Amygdala (tissue), 56 donors: ENCODE data around the gene FAM114A2.
"Not testable (repeated sequence)": the region's sequence is repeated elsewhere in the genome, so short reads cannot be mapped to it uniquely, and the experiment has no call there.

Experiments
- DNase-seq, 56 donors: peaks; one replicate each; lab custom pipeline; 2025; lab: John Stamatoyannopoulos, UW

Gene FAM114A2

DNA sequence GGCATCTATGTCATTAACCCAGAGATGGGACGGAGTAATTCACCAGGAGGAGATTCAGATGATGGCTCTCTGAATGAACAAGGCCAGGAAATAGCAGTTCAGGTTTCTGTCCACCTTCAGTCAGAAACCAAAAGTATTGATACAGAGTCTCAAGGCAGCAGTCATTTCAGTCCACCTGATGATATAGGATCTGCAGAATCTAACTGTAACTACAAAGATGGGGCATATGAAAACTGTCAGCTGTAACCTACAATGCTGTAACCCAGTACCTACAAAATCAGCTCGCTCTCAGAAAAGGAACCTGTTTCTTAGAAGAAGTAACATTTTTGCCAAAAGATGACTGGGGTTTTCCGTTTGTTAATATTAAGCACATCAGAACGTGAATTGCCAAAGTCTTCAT, 14.8 kb upstream of the FAM114A2 start:
- no peak for DNase-seq

DNA sequence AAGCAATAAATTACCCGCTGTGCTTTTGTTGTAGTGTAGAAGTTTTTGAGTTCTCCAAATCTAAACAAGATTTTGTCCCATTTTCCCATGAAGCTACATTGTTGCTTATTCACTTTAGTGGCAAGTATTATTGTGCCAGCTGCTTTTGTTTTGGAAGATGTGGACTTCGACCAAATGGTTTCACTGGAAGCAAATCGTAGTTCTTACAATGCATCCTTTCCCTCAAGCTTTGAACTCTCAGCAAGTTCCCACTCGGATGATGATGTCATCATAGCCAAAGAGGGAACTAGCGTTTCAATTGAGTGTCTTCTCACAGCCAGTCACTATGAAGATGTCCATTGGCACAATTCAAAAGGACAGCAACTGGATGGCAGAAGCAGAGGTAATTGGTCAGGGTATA, 10.9 kb upstream of the FAM114A2 start:
- peak in 9 of 56 donors; percentile 2 to 33 (median 8) for DNase-seq

DNA sequence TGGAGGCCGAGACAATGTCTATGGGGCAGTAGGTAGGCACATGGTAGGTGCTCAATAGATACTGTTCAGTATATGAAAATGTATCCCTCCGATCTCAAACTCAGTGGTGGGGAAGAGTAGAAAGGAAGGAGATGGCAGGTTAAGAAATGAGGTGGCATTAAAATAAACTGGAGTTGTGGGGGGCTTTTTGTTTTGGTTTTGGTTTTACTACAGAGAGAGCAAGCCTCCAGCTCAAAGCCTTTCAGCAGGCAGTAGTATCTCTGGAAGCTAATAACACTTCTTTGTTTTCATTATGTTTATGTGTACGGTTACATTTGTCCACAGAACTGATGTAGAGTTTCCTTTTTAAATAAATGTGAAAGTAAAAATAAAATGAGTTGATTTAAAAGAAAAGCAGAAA, 8.6 kb upstream of the FAM114A2 start:
- DNase-seq: no peak

DNA sequence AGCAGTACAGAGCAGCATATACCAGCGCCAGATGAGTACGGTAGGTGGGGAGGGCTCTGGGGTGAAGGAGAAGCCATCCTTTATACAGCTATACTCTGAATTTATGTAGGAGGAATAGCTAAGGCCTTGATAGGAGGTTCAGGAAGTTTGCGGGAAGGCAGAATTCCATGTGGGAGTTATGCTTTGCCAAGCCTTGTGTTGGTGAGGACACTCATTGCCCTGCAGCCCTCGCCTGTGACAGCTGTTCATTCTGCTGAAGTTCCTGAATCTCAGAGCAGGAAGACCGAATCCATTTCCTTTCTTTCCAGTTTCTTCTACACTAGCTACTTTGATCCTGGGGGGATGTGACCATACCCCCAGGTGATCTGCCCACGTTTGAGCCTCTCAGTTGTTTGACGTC, 7.8 kb upstream of the FAM114A2 start:
- no peak for DNase-seq

DNA sequence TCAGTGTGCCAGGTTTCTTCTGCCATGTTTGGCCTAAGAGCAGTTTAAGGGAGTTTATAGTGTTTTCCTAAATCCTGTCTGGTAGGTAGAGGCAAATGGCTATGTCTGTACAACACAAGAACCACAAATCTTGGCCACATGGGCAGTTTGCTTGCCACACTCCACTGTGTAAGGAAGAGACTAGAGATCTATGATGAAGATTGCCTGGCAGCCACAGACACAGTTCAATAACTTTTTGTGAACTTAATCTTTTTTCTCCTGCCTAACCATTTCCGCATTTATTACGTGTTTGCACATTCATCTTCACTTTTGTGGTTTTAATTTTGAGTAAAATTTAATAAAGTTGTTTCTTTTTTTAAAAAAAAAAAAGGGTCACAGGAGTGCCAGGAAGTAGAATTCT, 5.9 kb upstream of the FAM114A2 start:
- no peak for DNase-seq

DNA sequence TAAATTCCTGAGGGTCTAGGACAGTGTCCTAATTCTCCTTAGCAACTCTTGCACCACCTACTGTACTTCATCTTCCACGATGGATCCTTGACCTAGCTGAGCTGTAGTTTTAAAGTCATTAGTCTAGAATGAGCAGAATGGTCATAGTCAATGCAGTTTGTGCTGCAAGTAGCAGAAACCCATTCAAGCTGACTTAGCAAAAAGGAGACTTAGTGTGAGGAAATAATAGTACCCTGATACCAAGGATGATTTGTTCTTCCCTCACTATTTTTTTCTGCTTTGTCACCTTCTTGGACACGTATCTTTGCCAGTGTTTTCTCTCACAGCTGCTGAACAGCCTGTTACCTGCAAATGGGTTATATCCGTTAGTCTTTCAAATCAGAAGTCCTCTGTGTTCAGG, 5.4 kb upstream of the FAM114A2 start:
- no peak for DNase-seq

DNA sequence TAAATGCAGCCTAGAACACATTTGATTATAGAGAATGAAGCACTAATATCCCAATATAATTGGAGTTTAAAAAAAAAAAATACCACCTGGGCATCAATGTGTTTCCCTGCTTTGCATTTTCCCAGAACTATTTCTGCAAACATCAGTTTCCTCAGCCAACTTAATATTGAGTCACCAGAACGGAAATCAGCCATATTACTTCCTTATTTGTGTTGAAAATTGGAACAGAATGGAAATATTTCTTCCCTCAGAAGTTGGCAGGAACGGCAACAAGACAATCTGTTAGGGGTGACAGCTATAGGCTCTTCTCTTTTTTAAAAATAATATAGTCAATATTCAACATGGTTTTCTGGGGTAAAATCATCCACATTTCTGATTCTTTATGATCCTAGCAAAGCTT, 4.1 kb upstream of the FAM114A2 start:
- no peak for DNase-seq

DNA sequence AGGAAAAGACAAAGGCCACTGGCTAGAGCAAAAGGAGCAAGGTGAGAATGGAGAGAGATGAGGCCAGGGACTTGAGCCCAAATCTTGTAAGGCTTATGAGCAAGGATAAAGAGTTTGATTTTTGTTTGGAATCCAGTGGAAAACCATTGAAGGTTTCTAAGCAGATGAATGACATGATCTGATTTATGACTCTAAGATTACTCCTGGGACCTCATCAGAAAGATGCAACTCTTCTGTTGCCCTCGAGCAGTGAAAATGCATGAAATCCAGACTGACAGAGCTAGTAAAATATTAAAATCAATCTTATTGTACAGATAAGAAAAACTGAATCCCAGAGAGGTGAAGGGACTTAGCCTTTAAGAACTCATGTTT, 734 bp upstream of the FAM114A2 start:
- DNase-seq: no peak

DNA sequence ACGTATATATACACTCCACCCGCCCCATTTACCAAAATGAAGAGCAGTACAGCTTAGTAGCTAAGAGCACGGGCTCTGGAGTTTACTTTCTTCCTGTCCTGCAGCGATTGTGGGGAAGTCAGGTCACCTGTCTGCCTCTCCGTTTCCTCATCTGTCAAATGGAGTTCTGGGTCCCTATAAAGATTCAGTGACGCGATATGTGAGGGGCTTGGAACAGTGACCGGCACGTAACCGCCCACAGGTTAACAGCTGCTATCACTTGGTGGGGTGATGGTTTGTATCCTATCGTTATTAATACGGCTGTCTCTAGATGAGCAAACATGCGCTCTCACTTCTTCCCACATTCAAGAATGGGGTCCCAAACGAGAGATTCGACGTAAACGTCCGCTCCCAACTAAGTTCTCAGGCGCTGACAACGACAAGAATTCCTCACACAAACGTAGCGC, 426 bp downstream of the FAM114A2 start:
- DNase-seq: peak in 3 of 56 donors; percentile 26 to 47 (median 46)

DNA sequence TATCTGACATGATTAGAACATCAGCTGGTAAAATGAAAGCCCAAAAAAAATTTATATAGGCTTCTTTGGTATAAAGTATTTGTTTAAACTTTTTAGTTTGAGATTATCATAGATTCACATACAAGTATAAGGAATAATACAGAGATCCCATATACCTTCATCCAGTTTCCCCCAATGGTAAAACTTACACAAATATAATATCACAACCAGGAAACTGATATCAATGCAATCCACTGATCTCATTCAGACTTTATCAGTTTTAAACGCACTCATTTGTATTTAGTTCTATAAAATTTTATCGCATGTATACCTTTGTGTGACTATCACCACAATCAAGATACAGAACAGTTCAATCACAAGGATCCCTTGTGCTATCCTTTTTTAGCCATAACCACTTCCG, 3.8 kb downstream of the FAM114A2 start:
- DNase-seq: no peak

DNA sequence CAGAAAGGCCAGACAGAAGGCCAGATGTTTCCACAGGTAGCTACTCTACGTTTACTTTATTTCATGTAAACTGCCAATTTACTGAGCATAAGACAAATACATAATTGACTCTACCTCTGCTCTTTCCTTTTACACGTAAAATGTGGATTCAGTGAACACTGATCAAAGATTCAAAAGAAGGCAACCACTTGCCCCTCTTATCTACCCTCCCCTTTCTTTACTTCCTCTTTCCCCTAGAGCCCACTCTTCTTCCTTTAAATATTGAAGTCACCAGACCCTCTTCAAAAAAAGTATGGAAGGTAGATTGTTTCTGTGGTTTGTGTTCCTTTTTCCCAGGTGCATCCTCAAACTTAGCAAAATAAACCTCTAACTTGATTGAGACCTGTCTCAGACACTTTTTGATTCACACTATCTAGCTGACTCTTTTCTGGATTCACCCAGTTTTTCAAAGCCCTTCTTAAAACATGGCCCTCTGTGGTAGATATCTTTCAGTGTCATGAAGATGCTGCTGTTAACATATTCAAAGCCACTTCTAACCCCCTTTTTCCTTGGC, 6.7 kb downstream of the FAM114A2 start:
- no peak for DNase-seq

DNA sequence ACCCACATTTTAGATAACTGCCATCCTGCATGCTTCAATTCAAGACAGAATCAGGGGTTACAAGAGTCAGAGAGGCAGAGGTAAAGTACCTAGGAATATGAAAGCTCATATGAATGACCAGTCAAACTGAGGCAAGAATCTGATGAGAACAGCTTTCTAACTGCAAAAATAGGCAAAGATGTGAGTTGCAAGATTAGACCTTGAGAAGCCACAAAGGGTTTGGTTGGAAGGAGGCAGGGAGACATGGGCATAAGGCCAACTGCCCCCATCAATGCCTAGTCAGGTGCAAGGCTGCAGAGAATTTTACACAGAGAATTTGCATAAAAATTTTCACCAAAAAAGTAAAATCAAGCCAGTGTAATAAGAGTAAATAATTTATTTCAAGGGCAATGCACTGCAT, 12.8 kb downstream of the FAM114A2 start:
- DNase-seq: no peak

DNA sequence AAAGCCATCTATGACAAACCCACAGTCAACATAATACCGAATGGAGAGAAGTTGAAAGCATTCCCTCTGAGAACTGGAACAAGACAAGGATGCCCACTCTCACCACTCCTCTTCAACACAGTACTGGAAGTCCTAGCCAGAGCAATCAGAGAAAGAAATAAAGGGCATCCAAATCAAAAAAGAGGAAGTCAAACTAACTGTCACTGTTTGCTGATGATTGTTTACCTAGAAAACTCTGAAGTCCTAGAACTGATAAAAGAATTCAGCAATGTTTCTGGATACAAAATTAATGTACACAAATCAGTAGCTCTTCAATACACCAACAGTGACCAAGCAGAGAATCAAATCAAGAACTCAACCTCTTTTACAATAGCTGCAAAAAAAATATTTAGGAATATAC, 19.8 kb downstream of the FAM114A2 start:
- not testable (repeated sequence) for DNase-seq

DNA sequence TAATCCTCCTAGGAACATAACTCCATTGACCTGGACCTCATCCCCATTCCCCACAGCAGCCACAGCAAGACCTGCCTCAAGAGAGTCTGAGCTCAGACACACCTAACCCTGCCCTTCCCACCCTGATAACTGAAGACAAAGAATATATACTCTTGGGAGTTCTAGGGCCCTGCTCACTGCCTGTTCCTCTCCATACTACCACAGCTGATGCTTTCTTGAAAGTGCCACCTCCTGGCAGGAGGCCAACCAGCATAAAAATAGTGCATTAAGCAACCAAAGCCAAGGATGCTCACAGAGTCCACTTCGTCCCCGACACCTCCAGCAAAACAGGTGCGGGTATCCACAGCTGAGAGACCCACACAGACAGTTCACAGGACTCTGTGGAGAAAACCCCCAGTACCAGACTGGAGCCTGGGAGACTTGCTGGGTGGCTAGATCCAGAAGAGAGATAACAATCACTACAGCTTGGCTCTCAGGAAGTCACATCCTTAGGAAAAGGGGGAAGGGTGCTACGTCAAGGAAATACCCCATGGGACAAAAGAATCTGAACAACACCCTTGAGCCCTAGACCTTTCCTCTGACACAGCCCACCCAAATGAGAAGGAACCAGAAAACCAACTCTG, 23.5 kb downstream of the FAM114A2 start:
- no peak for DNase-seq

DNA sequence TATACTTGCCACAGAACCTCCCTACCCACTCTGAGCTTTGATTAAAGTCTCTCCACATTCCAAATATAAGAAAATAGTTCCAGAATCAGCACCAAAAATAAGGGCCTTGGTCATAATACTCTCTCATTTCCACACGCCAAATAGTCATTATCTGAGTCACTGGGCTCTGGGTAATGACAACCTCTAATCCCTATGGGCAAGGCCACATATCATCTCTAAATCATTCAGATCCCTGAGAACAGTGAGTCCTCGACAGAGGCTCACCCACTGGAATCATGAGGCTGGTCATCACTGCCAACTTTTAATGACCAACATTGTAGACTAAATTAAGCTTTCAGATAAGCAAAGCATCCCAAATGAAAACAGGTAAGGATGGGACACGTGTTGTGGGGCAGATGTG, 28.1 kb downstream of the FAM114A2 start:
- no peak for DNase-seq

DNA sequence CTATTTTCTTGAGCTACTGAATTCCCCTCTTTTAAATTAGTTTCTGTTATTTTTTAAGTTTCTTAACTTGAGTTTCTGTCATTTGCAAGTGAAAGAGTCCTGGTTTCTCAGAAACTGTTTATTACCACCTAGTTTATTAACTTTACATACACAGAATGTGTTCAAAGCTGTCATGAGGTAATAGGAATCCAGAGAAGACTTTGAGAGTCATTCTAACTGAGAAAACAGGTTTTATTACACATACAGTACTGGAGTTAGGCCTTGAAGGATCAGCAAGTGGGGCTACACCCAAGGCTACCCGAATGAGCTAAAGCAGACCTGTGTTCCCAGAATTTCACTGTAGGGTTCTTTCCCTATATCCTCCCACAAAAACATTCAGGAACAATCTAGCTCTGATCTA, 33.1 kb downstream of the FAM114A2 start:
- no peak for DNase-seq

DNA sequence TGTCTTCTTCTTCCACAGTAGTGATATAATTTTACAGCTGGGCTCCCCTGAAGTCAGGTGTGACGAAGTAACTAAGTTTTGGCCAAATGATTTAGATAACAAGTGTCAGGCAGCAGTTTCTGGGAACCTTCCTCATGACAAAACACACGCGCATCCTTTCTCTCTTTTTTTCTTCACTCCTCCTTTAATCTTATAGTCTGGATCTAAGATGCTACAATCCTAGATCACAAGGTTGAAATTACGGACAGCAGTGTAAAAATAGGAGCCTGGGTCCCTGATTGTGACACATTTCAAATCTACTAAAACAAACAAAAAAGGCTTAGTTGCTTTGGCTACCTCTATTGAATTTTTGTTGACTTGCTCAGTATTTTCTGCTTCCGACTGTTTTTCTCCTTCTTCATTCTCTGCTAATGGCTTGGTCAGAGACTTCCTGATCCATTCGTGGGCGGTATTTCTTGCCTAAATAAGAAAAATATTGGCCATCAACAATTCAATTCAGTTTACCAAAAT, 36.1 kb downstream of the FAM114A2 start:
- DNase-seq: no peak

DNA sequence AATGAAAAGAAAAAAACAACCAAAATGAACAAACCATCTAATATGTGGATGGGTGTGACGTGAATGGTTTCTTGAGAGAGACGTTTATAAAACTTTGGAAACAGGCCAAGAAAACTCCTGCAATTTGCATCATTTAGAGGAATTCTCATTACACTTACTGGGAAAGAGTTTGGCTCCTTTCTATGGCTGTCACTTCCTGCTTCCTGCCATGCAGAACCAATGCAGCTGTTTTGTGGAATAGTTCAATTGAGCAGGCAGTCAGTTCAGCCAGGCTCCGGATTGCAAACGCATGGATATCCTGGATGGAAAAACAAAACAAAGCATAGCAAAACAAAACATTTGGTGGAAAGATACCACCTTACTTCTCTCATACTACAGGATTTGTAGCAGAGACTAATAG, 36.6 kb downstream of the FAM114A2 start:
- DNase-seq: no peak

DNA sequence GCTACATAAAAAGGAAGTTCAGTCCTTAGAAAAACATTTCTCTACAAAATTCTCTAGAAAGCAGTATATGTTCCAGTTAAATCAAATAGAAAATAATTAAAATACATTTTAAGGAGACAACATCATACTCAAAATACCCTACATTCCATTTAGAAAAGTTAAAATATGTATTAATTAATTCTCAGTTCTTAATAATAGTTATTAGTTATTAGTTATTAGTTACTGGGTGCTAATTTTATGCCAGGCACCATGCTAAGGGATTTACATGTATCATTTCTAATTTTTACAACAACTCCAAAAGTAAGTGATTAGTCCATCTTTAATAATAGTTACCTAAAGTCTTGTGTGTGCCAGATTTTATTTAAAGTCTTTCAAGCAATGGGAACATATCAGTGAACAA, 38.0 kb downstream of the FAM114A2 start:
- no peak for DNase-seq

DNA sequence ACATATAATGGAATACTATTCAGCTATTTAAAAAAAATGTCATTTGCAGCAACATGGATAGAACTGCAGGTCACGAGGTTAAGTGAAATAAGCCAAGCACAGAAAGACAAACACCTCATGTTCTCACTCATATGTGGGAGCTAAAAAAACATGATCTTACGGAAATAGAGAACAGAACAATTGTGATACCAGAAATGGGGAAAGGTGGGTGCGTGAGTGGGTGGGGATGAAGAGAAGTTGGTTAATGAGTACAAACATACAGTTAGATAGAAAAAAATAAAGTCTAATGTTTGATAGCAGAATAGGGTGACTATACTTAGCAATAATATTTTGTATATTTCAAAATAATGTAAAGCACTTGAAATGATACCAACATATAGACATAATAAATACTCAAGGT, 38.7 kb downstream of the FAM114A2 start:
- peak in 1 of 56 donors; percentile 1 for DNase-seq

DNA sequence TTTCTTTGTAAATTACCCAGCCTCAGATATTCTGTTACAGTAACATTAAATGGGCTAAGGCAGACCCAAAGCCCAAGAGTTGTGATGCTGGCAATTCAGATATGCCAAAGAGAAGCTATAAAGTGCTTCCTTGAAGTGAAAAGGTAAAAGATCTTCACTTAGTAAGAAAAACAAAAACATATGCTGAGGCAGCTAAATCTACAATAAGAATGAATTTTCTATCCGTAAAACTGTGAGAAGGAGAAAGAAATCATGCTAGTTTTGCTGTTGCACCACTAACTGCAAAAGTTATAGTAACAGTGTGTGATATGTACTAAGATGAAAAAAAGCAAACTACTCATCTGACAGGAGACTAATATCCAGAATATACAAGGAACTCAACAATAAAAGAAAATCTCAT, 39.9 kb downstream of the FAM114A2 start:
- DNase-seq: no peak

DNA sequence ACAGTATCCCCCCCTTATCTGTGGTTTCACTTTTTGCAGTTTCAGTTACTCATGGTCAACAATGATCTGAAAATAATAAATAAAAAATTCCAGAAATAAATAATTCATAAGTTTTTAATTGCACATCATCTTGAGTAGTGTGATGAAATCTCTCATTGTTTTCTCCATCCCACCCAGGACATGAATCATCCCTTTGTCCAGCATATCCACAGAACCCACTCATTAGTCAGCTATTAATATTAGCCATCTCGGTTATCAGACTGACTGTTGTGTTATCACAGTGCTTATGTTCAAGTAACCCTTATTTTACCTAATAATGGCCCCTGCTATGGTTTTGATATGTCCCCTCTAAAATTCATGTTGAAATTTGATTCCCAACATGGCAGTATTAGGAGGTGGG, 40.7 kb downstream of the FAM114A2 start:
- no peak for DNase-seq

DNA sequence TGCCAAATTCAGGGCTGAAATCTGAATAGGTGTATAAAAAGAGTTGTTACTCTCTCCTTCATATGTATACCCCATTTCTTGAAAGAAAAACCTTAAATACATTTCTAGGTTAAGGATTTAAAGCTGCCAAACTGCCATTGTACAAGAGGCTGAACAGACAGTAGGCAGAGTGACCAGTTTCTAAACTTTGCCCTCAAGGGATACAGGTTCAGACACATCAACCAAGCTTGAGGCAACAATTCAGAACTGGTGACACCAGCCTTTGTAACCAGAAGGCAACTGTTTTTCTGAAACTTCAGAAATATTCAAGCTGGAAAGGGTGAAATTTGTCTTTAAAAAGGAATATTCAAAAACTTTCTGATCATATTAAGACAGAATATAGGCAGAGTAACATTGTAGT, 47.5 kb downstream of the FAM114A2 start:
- DNase-seq: no peak
